HEK293 (cell line): ENCODE results near the gene CDC42BPA.

ENCODE experiments used
- CTCF ChIP-seq: fragments of 450-650 bp; formaldehyde crosslinking; IDR thresholded peaks from 2 replicates; pipeline ENCODE4 v1.5.1; 2016; ENCODE audit warnings: missing biosample characterization, missing genetic modification characterization
- KLF10 ChIP-seq: fragments of 450-650 bp; IDR thresholded peaks from 2 replicates; pipeline ENCODE4 v1.5.1; 2018; ENCODE audit warnings: missing biosample characterization, mild to moderate bottlenecking, missing genetic modification characterization
- YY1 ChIP-seq: fragments of 450-650 bp; formaldehyde crosslinking; IDR thresholded peaks from 2 replicates; pipeline ENCODE4 v1.5.1; 2018; ENCODE audit warnings: missing biosample characterization, missing genetic modification characterization
- ZBTB1 ChIP-seq: fragments of 450-650 bp; formaldehyde crosslinking; IDR thresholded peaks from 2 replicates; pipeline ENCODE4 v1.5.1; 2016; ENCODE audit warnings: missing biosample characterization, missing genetic modification characterization
- ZFP3 ChIP-seq: fragments of 450-650 bp; formaldehyde crosslinking; IDR thresholded peaks from 2 replicates; pipeline ENCODE4 v1.5.1; 2016; ENCODE audit warnings: low read depth, missing biosample characterization, missing genetic modification characterization
- ZNF133 ChIP-seq: fragments of 450-650 bp; formaldehyde crosslinking; IDR thresholded peaks from 2 replicates; pipeline ENCODE4 v1.5.1; 2016; ENCODE audit warnings: missing biosample characterization, missing genetic modification characterization
- ZNF138 ChIP-seq: fragments of 450-650 bp; formaldehyde crosslinking; IDR thresholded peaks from 2 replicates; pipeline ENCODE4 v1.5.1; 2016; ENCODE audit warnings: missing biosample characterization, missing genetic modification characterization, borderline replicate concordance
- ZNF223 ChIP-seq: fragments of 450-650 bp; formaldehyde crosslinking; IDR thresholded peaks from 2 replicates; pipeline ENCODE4 v1.5.1; 2016; ENCODE audit warnings: missing biosample characterization, missing genetic modification characterization
- ZNF513 ChIP-seq: fragments of 450-650 bp; IDR thresholded peaks from 2 replicates; pipeline ENCODE4 v1.5.1; 2018; ENCODE audit warnings: missing biosample characterization, missing genetic modification characterization
- ZNF555 ChIP-seq: fragments of 450-650 bp; formaldehyde crosslinking; conservative IDR thresholded peaks from 2 replicates; pipeline ENCODE4 v1.5.1; 2017; ENCODE audit warnings: missing biosample characterization, mild to moderate bottlenecking, missing genetic modification characterization, inconsistent platforms
- ZNF560 ChIP-seq: fragments of 450-650 bp; formaldehyde crosslinking; IDR thresholded peaks from 2 replicates; pipeline ENCODE4 v1.5.1; 2017; ENCODE audit warnings: missing biosample characterization, missing genetic modification characterization, borderline replicate concordance
- TF ChIP-seq, protein P1 (sequence below): fragments of 450-650 bp; formaldehyde crosslinking; optimal IDR thresholded peaks from 2 replicates; pipeline ENCODE3; 2016; ENCODE audit warnings: missing biosample characterization, mild to moderate bottlenecking, missing genetic modification characterization
- TF ChIP-seq, protein P2 (sequence below): IDR thresholded peaks from 2 replicates; pipeline ENCODE4 v1.6.1; 2011; ENCODE audit warnings: mild to moderate bottlenecking, low read depth, low read length, borderline replicate concordance

- TF ChIP-seq ZFP3 (tag by site-specific recombination) (no peak), CTCF (tag by site-specific recombination) (no peak), ZNF138 (tag by site-specific recombination) (no peak), YY1 (tag by site-specific recombination) (peak; percentile 76), ZNF513 (tag by site-specific recombination) (peak; percentile 37; the same call in 1 of the 2 replicates), ZNF560 (no peak), ZNF555 (tag by site-specific recombination) (no peak), ZNF223 (tag by site-specific recombination) (peak; percentile 85; the same call in 1 of the 2 replicates), ZNF133 (no peak), KLF10 (peak; percentile 26; the same call in 1 of the 2 replicates), ZBTB1 (tag by site-specific recombination) (no peak)
- TF ChIP-seq, protein P1, sequence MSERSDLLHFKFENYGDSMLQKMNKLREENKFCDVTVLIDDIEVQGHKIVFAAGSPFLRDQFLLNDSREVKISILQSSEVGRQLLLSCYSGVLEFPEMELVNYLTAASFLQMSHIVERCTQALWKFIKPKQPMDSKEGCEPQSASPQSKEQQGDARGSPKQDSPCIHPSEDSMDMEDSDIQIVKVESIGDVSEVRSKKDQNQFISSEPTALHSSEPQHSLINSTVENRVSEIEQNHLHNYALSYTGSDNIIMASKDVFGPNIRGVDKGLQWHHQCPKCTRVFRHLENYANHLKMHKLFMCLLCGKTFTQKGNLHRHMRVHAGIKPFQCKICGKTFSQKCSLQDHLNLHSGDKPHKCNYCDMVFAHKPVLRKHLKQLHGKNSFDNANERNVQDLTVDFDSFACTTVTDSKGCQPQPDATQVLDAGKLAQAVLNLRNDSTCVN (tag by site-specific recombination) = peak; percentile 98
- TF ChIP-seq, protein P2, sequence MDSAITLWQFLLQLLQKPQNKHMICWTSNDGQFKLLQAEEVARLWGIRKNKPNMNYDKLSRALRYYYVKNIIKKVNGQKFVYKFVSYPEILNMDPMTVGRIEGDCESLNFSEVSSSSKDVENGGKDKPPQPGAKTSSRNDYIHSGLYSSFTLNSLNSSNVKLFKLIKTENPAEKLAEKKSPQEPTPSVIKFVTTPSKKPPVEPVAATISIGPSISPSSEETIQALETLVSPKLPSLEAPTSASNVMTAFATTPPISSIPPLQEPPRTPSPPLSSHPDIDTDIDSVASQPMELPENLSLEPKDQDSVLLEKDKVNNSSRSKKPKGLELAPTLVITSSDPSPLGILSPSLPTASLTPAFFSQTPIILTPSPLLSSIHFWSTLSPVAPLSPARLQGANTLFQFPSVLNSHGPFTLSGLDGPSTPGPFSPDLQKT = no peak
Measured at GRCh38 chr1:227318016-227318852, at the start of gene CDC42BPA.
